GOT3 (cell line): ENCODE data around the gene FAXC.
A peak's percentile ranks its signal among the peaks of the same experiment; 100 is the strongest.

Experiments
- DNase-seq: peaks from one replicate; lab custom pipeline; 2025; ENCODE audit warnings: mixed read lengths; lab: John Stamatoyannopoulos, UW

FAXC gene

GRCh38 chr6:99349171-99350141, at the start of gene FAXC:
FAXC (minus strand) TSS chr6:99349674; CDS start chr6:99349372, 302 bp downstream.
- DNase-seq = no peak

GRCh38 chr6:99397287-99397686, 47.8 kb upstream of the FAXC start:
- DNase-seq = no peak

GRCh38 chr6:99393698-99394531, 44.4 kb upstream of the FAXC start, which contains the start of gene COQ3:
COQ3 (minus strand) TSS chr6:99394195; CDS start chr6:99394179, 16 bp downstream.
- DNase-seq = peak; percentile 65

- DNase-seq = no peak
Observed at GRCh38 chr6:99393366-99393697, 43.9 kb upstream of the FAXC start.

GRCh38 chr6:99390896-99391295, 41.4 kb upstream of the FAXC start:
- DNase-seq = no peak

- no peak for DNase-seq
Observed at GRCh38 chr6:99384507-99384906, 35.0 kb upstream of the FAXC start.

- no peak for DNase-seq
Observed at GRCh38 chr6:99378636-99379035, 29.2 kb upstream of the FAXC start.

- no peak for DNase-seq
Observed at GRCh38 chr6:99369533-99369932, 20.1 kb upstream of the FAXC start.

- no peak for DNase-seq
Observed at GRCh38 chr6:99366852-99367251, 17.4 kb upstream of the FAXC start.

GRCh38 chr6:99364026-99364425, 14.6 kb upstream of the FAXC start:
- DNase-seq = no peak

GRCh38 chr6:99362678-99363268, 13.3 kb upstream of the FAXC start:
- DNase-seq = no peak

- no peak for DNase-seq
Observed at GRCh38 chr6:99359800-99360199, 10.3 kb upstream of the FAXC start.

- DNase-seq = no peak
Observed at GRCh38 chr6:99356641-99357040, 7.2 kb upstream of the FAXC start.

GRCh38 chr6:99354983-99355382, 5.5 kb upstream of the FAXC start:
- DNase-seq = no peak

GRCh38 chr6:99353126-99353525, 3.7 kb upstream of the FAXC start:
- no peak for DNase-seq

GRCh38 chr6:99350573-99350972, 1.1 kb upstream of the FAXC start:
- DNase-seq = no peak

- no peak for DNase-seq
Observed at GRCh38 chr6:99348288-99349170, 945 bp downstream of the FAXC start.

GRCh38 chr6:99347804-99348203, 1.7 kb downstream of the FAXC start:
- DNase-seq = no peak

GRCh38 chr6:99346595-99346994, 2.9 kb downstream of the FAXC start:
- DNase-seq = no peak

- DNase-seq = no peak
Observed at GRCh38 chr6:99345164-99345563, 4.3 kb downstream of the FAXC start.

- no peak for DNase-seq
Observed at GRCh38 chr6:99344289-99344688, 5.2 kb downstream of the FAXC start.
